Panc1 (cell line): ENCODE data around the gene RASAL1.

Source experiments
- CTCF ChIP-seq: fragments of 450-650 bp; IDR thresholded peaks from 2 replicates; pipeline ENCODE4 v1.5.1; 2017; ENCODE audit warnings: mild to moderate bottlenecking
- POLR2AphosphoS5 ChIP-seq: IDR thresholded peaks from 2 replicates; pipeline ENCODE4 v1.6.1; 2012; ENCODE audit warnings: mild to moderate bottlenecking, low read depth, low read length, moderate library complexity
- REST ChIP-seq, 2 experiments: IDR thresholded peaks; 2 replicates each; pipeline ENCODE4 v1.6.1; 2011 to 2012; ENCODE audit warnings: low read depth in 2 of 2, control low read depth in 1 of 2, low read length in 1 of 2, mild to moderate bottlenecking in 1 of 2, moderate library complexity in 1 of 2; ENCODE audit not compliant: insufficient read depth in 1 of 2
- SIN3A ChIP-seq: IDR thresholded peaks from 2 replicates; pipeline ENCODE4 v1.6.1; 2012; ENCODE audit warnings: low read depth, mild to moderate bottlenecking, low read length, moderate library complexity, borderline replicate concordance; ENCODE audit not compliant: insufficient read depth
- TCF7L2 ChIP-seq: IDR thresholded peaks from 2 replicates; pipeline ENCODE4 v1.6.1; 2011; ENCODE audit warnings: mild to moderate bottlenecking, low read depth, low read length, inconsistent platforms

- TF ChIP-seq CTCF (no peak), POLR2AphosphoS5 (no peak), REST (IDR thresholded peaks at IDR 0.05; ENCODE audit: insufficient read depth in 1 of 2, low read depth in 2 of 2, low read length in 1 of 2) (no peak), SIN3A (no peak), TCF7L2 (no peak)
Observed at GRCh38 chr12:113059071-113059595, 76.4 kb downstream of the RASAL1 start.
